Tibial nerve (tissue), 4 donors: ENCODE results near the gene SLN.

Experiments
- CTCF ChIP-seq, 5 experiments: fragments of 200-600 bp in 3 of 5; fragments of 450-650 bp in 2 of 5; sonication (generic) in 3 of 5; IDR thresholded peaks; one replicate each; pipeline ENCODE4 v1.5.1; 2016 to 2019; ENCODE audit warnings: antibody characterized with exemption in 5 of 5, mild to moderate bottlenecking in 3 of 5, moderate library complexity in 2 of 5
- EP300 ChIP-seq, 2 donors: sonication (generic); formaldehyde crosslinking; IDR thresholded peaks; one replicate each; pipeline ENCODE4 v1.6.1; 2017; ENCODE audit warnings: antibody characterized with exemption in 2 of 2, mild to moderate bottlenecking in 1 of 2
- POLR2A ChIP-seq, 2 donors: fragments of 450-650 bp; IDR thresholded peaks; one replicate each; pipeline ENCODE4 v1.6.1; 2017; ENCODE audit warnings: antibody characterized with exemption in 2 of 2, mild to moderate bottlenecking in 2 of 2, moderate library complexity in 2 of 2

GRCh38 chr11:107708792-107709191, 3.1 kb downstream of the SLN start:
- TF ChIP-seq CTCF (IDR thresholded peaks at IDR 0.05) (no peak), POLR2A (IDR thresholded peaks at IDR 0.05) (no peak), EP300 (IDR thresholded peaks at IDR 0.05) (no peak)
